ENCODE results near the gene RMND1. TPM values are rescaled to one million over a fixed set of nuclear protein-coding genes. Genes with fewer than 3 reads are reported as not detected.

The RMND1 gene
- total and polyA plus RNA-seq, 2 of the 13 experiments (the other 11 are each of a cell fraction or from before 2014, with no cell fraction given) = 34.0 to 72.5 TPM

DNA sequence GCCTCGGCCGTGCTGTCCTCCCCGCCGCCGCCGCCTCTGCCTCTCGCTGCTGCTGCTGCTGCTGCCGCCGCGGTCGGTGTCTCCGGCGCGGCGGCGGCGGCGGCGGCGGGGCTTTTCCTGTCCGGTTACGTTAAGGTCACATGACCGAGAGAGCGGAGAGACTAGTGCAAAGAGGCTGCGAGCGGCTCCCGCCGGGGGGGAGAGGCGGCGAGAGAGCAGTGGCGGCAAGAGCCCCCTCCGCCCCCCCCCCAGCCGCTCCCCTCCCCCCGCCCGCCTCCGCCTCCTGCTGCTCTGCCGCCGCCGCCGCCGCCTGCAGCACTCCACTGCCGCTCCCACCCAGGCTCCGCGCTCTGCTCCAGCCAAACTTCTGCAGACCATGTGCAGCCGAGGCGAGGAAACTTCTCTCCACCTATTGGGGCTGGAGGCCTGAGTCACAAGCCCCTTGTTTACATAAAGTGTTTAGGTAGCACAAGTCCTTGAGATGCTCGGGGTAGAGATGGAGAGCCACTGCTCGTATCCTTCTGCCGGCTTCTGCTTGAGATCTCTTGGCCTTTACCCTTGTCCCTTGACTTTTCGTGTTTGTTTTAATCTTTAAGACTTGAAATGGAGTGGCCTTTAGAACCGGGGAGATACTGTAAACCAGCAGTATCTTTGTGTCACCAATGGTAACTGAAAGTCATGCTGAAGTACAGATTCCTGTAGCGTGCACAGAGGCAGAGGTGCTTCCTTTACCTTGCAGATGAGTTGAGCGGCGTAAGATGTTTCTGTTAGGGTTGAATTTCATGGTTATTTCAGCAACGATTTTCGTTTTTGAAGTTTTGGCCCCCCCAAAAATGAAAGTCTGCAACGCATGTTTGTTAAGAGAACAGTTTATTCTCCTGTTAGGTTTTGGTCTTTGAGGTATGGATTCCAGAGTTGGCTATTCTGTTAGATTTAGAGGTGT, 60.2 kb downstream of the RMND1 start, which contains the start of gene ZBTB2 (continued):
- TF ChIP-seq, protein P1, sequence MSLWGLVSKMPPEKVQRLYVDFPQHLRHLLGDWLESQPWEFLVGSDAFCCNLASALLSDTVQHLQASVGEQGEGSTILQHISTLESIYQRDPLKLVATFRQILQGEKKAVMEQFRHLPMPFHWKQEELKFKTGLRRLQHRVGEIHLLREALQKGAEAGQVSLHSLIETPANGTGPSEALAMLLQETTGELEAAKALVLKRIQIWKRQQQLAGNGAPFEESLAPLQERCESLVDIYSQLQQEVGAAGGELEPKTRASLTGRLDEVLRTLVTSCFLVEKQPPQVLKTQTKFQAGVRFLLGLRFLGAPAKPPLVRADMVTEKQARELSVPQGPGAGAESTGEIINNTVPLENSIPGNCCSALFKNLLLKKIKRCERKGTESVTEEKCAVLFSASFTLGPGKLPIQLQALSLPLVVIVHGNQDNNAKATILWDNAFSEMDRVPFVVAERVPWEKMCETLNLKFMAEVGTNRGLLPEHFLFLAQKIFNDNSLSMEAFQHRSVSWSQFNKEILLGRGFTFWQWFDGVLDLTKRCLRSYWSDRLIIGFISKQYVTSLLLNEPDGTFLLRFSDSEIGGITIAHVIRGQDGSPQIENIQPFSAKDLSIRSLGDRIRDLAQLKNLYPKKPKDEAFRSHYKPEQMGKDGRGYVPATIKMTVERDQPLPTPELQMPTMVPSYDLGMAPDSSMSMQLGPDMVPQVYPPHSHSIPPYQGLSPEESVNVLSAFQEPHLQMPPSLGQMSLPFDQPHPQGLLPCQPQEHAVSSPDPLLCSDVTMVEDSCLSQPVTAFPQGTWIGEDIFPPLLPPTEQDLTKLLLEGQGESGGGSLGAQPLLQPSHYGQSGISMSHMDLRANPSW (CRISPR knock-in tag; IDR thresholded peaks at IDR 0.05; ENCODE audit: borderline replicate concordance) = no peak
- TF ChIP-seq ZNF337 (CRISPR knock-in tag; IDR thresholded peaks at IDR 0.05; ENCODE audit: borderline replicate concordance, low read depth) (no peak), ZNF7 (CRISPR knock-in tag; IDR thresholded peaks at IDR 0.05) (no peak), THRA (CRISPR knock-in tag; IDR thresholded peaks at IDR 0.05; ENCODE audit: borderline replicate concordance) (peak; percentile 41; the same call in 1 of the 2 replicates), ISX (CRISPR knock-in tag; conservative IDR thresholded peaks at IDR 0.05) (no peak), NFE2L1 (CRISPR knock-in tag; IDR thresholded peaks at IDR 0.05; ENCODE audit: borderline replicate concordance) (no peak), HNF1A (IDR thresholded peaks at IDR 0.05; ENCODE audit: low read depth) (no peak), HNF1A (CRISPR knock-in tag; IDR thresholded peaks at IDR 0.05; ENCODE audit: borderline replicate concordance) (no peak), ZFX (CRISPR knock-in tag; IDR thresholded peaks at IDR 0.05; ENCODE audit: low read depth) (0 out of 2 replicates have a peak, but pooled peaks have one; percentile 55), ZNF33B (CRISPR knock-in tag; IDR thresholded peaks at IDR 0.05) (0 out of 2 replicates have a peak, but pooled peaks have one; percentile 59), ZNF841 (CRISPR knock-in tag; IDR thresholded peaks at IDR 0.05; ENCODE audit: borderline replicate concordance) (no peak), KMT2B (CRISPR knock-in tag; IDR thresholded peaks at IDR 0.05) (0 out of 2 replicates have a peak, but pooled peaks have one; percentile 38), HDAC2 (CRISPR knock-in tag; IDR thresholded peaks at IDR 0.05) (0 out of 2 replicates have a peak, but pooled peaks have one; percentile 31), HMG20B (CRISPR knock-in tag; conservative IDR thresholded peaks at IDR 0.05) (no peak), ZFP41 (CRISPR knock-in tag; IDR thresholded peaks at IDR 0.05; ENCODE audit: borderline replicate concordance) (no peak)
- TF ChIP-seq, protein P2, sequence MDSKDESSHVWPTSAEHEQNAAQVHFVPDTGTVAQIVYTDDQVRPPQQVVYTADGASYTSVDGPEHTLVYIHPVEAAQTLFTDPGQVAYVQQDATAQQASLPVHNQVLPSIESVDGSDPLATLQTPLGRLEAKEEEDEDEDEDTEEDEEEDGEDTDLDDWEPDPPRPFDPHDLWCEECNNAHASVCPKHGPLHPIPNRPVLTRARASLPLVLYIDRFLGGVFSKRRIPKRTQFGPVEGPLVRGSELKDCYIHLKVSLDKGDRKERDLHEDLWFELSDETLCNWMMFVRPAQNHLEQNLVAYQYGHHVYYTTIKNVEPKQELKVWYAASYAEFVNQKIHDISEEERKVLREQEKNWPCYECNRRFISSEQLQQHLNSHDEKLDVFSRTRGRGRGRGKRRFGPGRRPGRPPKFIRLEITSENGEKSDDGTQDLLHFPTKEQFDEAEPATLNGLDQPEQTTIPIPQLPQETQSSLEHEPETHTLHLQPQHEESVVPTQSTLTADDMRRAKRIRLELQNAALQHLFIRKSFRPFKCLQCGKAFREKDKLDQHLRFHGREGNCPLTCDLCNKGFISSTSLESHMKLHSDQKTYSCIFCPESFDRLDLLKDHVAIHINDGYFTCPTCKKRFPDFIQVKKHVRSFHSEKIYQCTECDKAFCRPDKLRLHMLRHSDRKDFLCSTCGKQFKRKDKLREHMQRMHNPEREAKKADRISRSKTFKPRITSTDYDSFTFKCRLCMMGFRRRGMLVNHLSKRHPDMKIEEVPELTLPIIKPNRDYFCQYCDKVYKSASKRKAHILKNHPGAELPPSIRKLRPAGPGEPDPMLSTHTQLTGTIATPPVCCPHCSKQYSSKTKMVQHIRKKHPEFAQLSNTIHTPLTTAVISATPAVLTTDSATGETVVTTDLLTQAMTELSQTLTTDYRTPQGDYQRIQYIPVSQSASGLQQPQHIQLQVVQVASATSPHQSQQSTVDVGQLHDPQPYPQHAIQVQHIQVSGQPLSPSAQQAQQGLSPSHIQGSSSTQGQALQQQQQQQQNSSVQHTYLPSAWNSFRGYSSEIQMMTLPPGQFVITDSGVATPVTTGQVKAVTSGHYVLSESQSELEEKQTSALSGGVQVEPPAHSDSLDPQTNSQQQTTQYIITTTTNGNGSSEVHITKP (CRISPR knock-in tag; IDR thresholded peaks at IDR 0.05; ENCODE audit: low read depth) = no peak

All from HepG2 (cell line).